ENCODE measurements around the gene SLC17A4.
A peak's percentile ranks its signal among the peaks of the same experiment; 100 is the strongest.

The SLC17A4 gene

GRCh38 chr6:25788305-25788922, 33.9 kb downstream of the SLC17A4 start:
- no peaks in the 10 kb centered on the region for H4K20me1 ChIP-seq (ENCODE audit: insufficient read depth, low read length)
- H3K4me2 ChIP-seq (ENCODE audit: low read depth, low read length), result no peak overlapping the region
- H3K9me2 ChIP-seq (replicated peaks; ENCODE audit: insufficient read depth, low read length), result no peaks in the 10 kb centered on the region
- H3K27me3 ChIP-seq (replicated peaks; ENCODE audit: insufficient read depth, low read length), result no peaks in the 10 kb centered on the region
- TF ChIP-seq EZH2phosphoT487 (IDR thresholded peaks at IDR 0.05; ENCODE audit: low read length) (no peak), CTCF (IDR thresholded peaks at IDR 0.05; ENCODE audit: low read length) (peak; percentile 68), EZH2 (optimal IDR thresholded peaks at IDR 0.05; ENCODE audit: low read depth, low read length) (no peak)
- H3K27ac ChIP-seq (ENCODE audit: low read length), result no peak overlapping the region
- H3K79me2 ChIP-seq (ENCODE audit: low read length), result no peaks in the 10 kb centered on the region
- H3K36me3 ChIP-seq (replicated peaks; ENCODE audit: insufficient read depth, low read length), result no peaks in the 10 kb centered on the region
- no peaks in the 10 kb centered on the region for H3K9me3 ChIP-seq (replicated peaks; ENCODE audit: insufficient read depth, low read length)
- peak; percentile 27 for DNase-seq
- H3K4me1 ChIP-seq (ENCODE audit: low read length), result no peaks in the 10 kb centered on the region
- no peak overlapping the region for H2AFZ ChIP-seq (ENCODE audit: low read length)
- H3F3A ChIP-seq (ENCODE audit: insufficient read depth, low read length), result no peaks in the 10 kb centered on the region
- H3K9ac ChIP-seq (ENCODE audit: low read length), result no peak overlapping the region
- H3K4me3 ChIP-seq (ENCODE audit: low read length), result no peak overlapping the region

- H4K20me1 ChIP-seq (ENCODE audit: insufficient read depth, low read length), result no peaks in the 10 kb centered on the region
- no peaks in the 10 kb centered on the region for H3K4me1 ChIP-seq (ENCODE audit: low read length)
- no peaks in the 10 kb centered on the region for H3K79me2 ChIP-seq (ENCODE audit: low read length)
- no peak for DNase-seq
- no peak overlapping the region for H3K4me2 ChIP-seq (ENCODE audit: low read depth, low read length)
- no peaks in the 10 kb centered on the region for H3K9me3 ChIP-seq (replicated peaks; ENCODE audit: insufficient read depth, low read length)
- TF ChIP-seq CTCF (IDR thresholded peaks at IDR 0.05; ENCODE audit: low read length) (no peak), EZH2 (optimal IDR thresholded peaks at IDR 0.05; ENCODE audit: low read depth, low read length) (no peak), EZH2phosphoT487 (IDR thresholded peaks at IDR 0.05; ENCODE audit: low read length) (no peak)
- no peak overlapping the region for H2AFZ ChIP-seq (ENCODE audit: low read length)
- H3K27ac ChIP-seq (ENCODE audit: low read length), result no peak overlapping the region
- no peaks in the 10 kb centered on the region for H3F3A ChIP-seq (ENCODE audit: insufficient read depth, low read length)
- H3K36me3 ChIP-seq (replicated peaks; ENCODE audit: insufficient read depth, low read length), result no peaks in the 10 kb centered on the region
- H3K9ac ChIP-seq (ENCODE audit: low read length), result no peak overlapping the region
- no peaks in the 10 kb centered on the region for H3K9me2 ChIP-seq (replicated peaks; ENCODE audit: insufficient read depth, low read length)
- H3K27me3 ChIP-seq (replicated peaks; ENCODE audit: insufficient read depth, low read length), result no peaks in the 10 kb centered on the region
- no peak overlapping the region for H3K4me3 ChIP-seq (ENCODE audit: low read length)
These were observed 34.9 kb downstream of the SLC17A4 start for GRCh38 chr6:25789475-25789874.

DNA sequence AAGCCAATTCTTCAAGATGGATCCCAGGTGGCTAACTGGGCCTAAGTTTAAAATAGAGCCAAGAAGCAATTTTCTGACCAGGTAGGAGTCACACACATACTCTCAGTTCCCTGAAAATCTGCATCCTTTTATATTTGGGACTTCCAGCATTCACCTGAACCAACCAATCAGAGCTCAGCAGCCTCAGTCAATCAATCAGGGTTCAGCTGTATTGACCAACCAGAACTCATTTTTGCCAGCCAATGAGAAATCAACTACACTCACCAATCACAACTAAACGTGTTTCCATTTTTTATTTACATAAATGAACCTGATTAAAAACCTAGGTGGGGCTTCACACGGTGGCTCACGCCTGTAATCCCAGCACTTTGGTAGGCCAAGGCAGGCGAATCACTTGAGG, 37.5 kb downstream of the SLC17A4 start:
- Histone ChIP-seq H3K36me3 (replicated peaks; ENCODE audit: insufficient read depth, low read length) (no peaks in the 10 kb centered on the region), H3K27me3 (replicated peaks; ENCODE audit: insufficient read depth, low read length) (no peaks in the 10 kb centered on the region), H3K4me2 (ENCODE audit: low read depth, low read length) (no peak overlapping the region), H3K4me3 (ENCODE audit: low read length) (no peak overlapping the region), H2AFZ (ENCODE audit: low read length) (no peak overlapping the region), H3K79me2 (ENCODE audit: low read length) (no peaks in the 10 kb centered on the region), H3K4me1 (ENCODE audit: low read length) (no peaks in the 10 kb centered on the region), H3K27ac (ENCODE audit: low read length) (no peak overlapping the region), H3K9ac (ENCODE audit: low read length) (no peak overlapping the region), H3F3A (ENCODE audit: insufficient read depth, low read length) (no peaks in the 10 kb centered on the region), H3K9me3 (replicated peaks; ENCODE audit: insufficient read depth, low read length) (no peaks in the 10 kb centered on the region), H3K9me2 (replicated peaks; ENCODE audit: insufficient read depth, low read length) (no peaks in the 10 kb centered on the region), H4K20me1 (ENCODE audit: insufficient read depth, low read length) (no peaks in the 10 kb centered on the region)
- DNase-seq, result no peak
- TF ChIP-seq CTCF (IDR thresholded peaks at IDR 0.05; ENCODE audit: low read length) (no peak), EZH2 (optimal IDR thresholded peaks at IDR 0.05; ENCODE audit: low read depth, low read length) (no peak), EZH2phosphoT487 (IDR thresholded peaks at IDR 0.05; ENCODE audit: low read length) (no peak)

All from MM.1S (cell line).